Prostate gland (tissue), 2 donors: ENCODE results near the gene TBCA. TPM values are rescaled to one million over a fixed set of nuclear protein-coding genes. Genes with fewer than 3 reads are reported as not detected.

Experiments
- DNase-seq: peaks from one replicate; pipeline ENCODE4 v3.0.0-alpha.2; 2019; ENCODE audit warnings: low spot score
- H3K27ac ChIP-seq, 2 donors: fragments of 200-600 bp; sonication (generic); 2 replicates each; pipeline ENCODE4 v1.5.1; 2017 to 2019
- H3K27me3 ChIP-seq: fragments of 200-600 bp; sonication (generic); replicated peaks from 2 replicates; pipeline ENCODE4 v1.5.1; 2019; ENCODE audit not compliant: insufficient read depth
- H3K36me3 ChIP-seq, 2 donors: fragments of 200-600 bp; sonication (generic); 1 replicate in 1 of 2; 2 replicates in 1 of 2; pipeline versions ENCODE4 v1.5.1 to v1.8.1; 2017 to 2019
- H3K4me1 ChIP-seq: fragments of 200-600 bp; sonication (generic); replicated peaks from 2 replicates; pipeline ENCODE4 v1.5.1; 2019
- H3K4me3 ChIP-seq, 2 donors: fragments of 200-600 bp; sonication (generic); 2 replicates each; pipeline ENCODE4 v1.5.1; 2017 to 2019
- H3K9me3 ChIP-seq: fragments of 200-600 bp; sonication (generic); 2 replicates; pipeline ENCODE4 v1.5.1; 2017
- CTCF ChIP-seq, 4 experiments: fragments of 200-600 bp in 2 of 4; fragments of 450-650 bp in 2 of 4; sonication (generic) in 2 of 4; IDR thresholded peaks; 1 replicate in 3 of 4; 2 replicates in 1 of 4; pipeline ENCODE4 v1.5.1; 2016 to 2019; ENCODE audit warnings: antibody characterized with exemption in 4 of 4, mild to moderate bottlenecking in 2 of 4, moderate library complexity in 2 of 4
- POLR2A ChIP-seq: fragments of 450-650 bp; IDR thresholded peaks from one replicate; pipeline ENCODE4 v1.6.1; 2016; ENCODE audit warnings: antibody characterized with exemption, mild to moderate bottlenecking
- POLR2AphosphoS5 ChIP-seq: sonication (generic); formaldehyde crosslinking; IDR thresholded peaks from one replicate; pipeline ENCODE4 v1.6.1; 2017; ENCODE audit warnings: antibody characterized with exemption
- WGBS: methylation state at CpG from one replicate; pipeline ENCODE4 v1.1.5; 2018; 5-methylcytosine and 5-hydroxymethylcytosine counted together
- intact Hi-C: fragments of 100-400 bp; cut with DNase I; formaldehyde crosslinking; loops from one replicate; pipeline ENCODE4 v1.14.2; 2022
- total RNA-seq, 2 donors: library from RNA; depleted of rRNA; stranded (reverse); fragments of >200 nt; gene quantifications; one replicate each; pipeline ENCODE4 v1.1.0, GENCODE V29; 2016

TBCA gene
- total RNA-seq, 2 donors from 2014 or later = 120 to 180 TPM

GRCh38 chr5:77806213-77806843, 30.2 kb upstream of the TBCA start:
- H3K36me3 ChIP-seq = no peaks in the 10 kb centered on the region
- no peaks in the 10 kb centered on the region for H3K9me3 ChIP-seq
- no peak for TF ChIP-seq POLR2AphosphoS5
- TF ChIP-seq POLR2A = no peak
- TF ChIP-seq CTCF (IDR thresholded peaks at IDR 0.05) = no peak
- H3K27me3 ChIP-seq = no peaks in the 10 kb centered on the region
- intact Hi-C loops = no loop called here
- H3K4me1 ChIP-seq = no peaks in the 10 kb centered on the region
- H3K27ac ChIP-seq = no peak overlapping the region
- WGBS = 0% methylated on average over 1 of the region's 1 CpG
- H3K4me3 ChIP-seq = no peak overlapping the region
- no peak for DNase-seq

GRCh38 chr5:77798456-77798855, 22.3 kb upstream of the TBCA start:
- Histone ChIP-seq H3K4me1 (no peaks in the 10 kb centered on the region), H3K9me3 (no peaks in the 10 kb centered on the region), H3K36me3 (no peaks in the 10 kb centered on the region), H3K27ac (no peak overlapping the region), H3K27me3 (no peaks in the 10 kb centered on the region), H3K4me3 (no peak overlapping the region)
- WGBS = 56% methylated on average over 1 of the region's 1 CpG
- intact Hi-C loops = no loop called here
- TF ChIP-seq CTCF (IDR thresholded peaks at IDR 0.05) = no peak
- no peak for TF ChIP-seq POLR2AphosphoS5
- TF ChIP-seq POLR2A = no peak
- no peak for DNase-seq

- intact Hi-C loops = no loop called here
- DNase-seq = no peak
- H3K4me1 ChIP-seq = no peaks in the 10 kb centered on the region
Observed at GRCh38 chr5:77797136-77797535, 21.0 kb upstream of the TBCA start.

GRCh38 chr5:77795846-77796245, 19.7 kb upstream of the TBCA start:
- no peak overlapping the region for H3K4me3 ChIP-seq
- H3K4me1 ChIP-seq = no peaks in the 10 kb centered on the region
- intact Hi-C loops = no loop called here
- no peaks in the 10 kb centered on the region for H3K9me3 ChIP-seq
- 83% methylated on average over 3 of the region's 3 CpGs for WGBS
- H3K36me3 ChIP-seq = no peaks in the 10 kb centered on the region
- no peak overlapping the region for H3K27ac ChIP-seq
- DNase-seq = no peak
- H3K27me3 ChIP-seq = no peaks in the 10 kb centered on the region
- no peak for TF ChIP-seq CTCF (IDR thresholded peaks at IDR 0.05)
- no peak for TF ChIP-seq POLR2A

More at GRCh38 chr5:77797136-77797535, 21.0 kb upstream of the TBCA start:
- no peaks in the 10 kb centered on the region for H3K36me3 ChIP-seq
- H3K27me3 ChIP-seq = no peaks in the 10 kb centered on the region
- no peak overlapping the region for H3K4me3 ChIP-seq
- 81% methylated on average over 1 of the region's 1 CpG for WGBS
- TF ChIP-seq POLR2A (no peak), POLR2AphosphoS5 (no peak), CTCF (IDR thresholded peaks at IDR 0.05) (no peak)
- H3K27ac ChIP-seq = no peak overlapping the region
- H3K9me3 ChIP-seq = no peaks in the 10 kb centered on the region

- no peak overlapping the region for H3K27ac ChIP-seq
- TF ChIP-seq CTCF (IDR thresholded peaks at IDR 0.05) = no peak
- TF ChIP-seq POLR2A = no peak
- TF ChIP-seq POLR2AphosphoS5 = no peak
- H3K36me3 ChIP-seq = no peaks in the 10 kb centered on the region
- WGBS = 75% methylated on average over 2 of the region's 2 CpGs
- intact Hi-C loops = no loop called here
- H3K9me3 ChIP-seq = no peaks in the 10 kb centered on the region
- no peak overlapping the region for H3K4me3 ChIP-seq
- no peak for DNase-seq
- no peaks in the 10 kb centered on the region for H3K4me1 ChIP-seq
- no peaks in the 10 kb centered on the region for H3K27me3 ChIP-seq
Observed at GRCh38 chr5:77795268-77795667, 19.1 kb upstream of the TBCA start.
